ENCODE data around the gene MBOAT1.
"Not testable (repeated sequence)": the region's sequence is repeated elsewhere in the genome, so short reads cannot be mapped to it uniquely, and the experiment has no call there.

DNA sequence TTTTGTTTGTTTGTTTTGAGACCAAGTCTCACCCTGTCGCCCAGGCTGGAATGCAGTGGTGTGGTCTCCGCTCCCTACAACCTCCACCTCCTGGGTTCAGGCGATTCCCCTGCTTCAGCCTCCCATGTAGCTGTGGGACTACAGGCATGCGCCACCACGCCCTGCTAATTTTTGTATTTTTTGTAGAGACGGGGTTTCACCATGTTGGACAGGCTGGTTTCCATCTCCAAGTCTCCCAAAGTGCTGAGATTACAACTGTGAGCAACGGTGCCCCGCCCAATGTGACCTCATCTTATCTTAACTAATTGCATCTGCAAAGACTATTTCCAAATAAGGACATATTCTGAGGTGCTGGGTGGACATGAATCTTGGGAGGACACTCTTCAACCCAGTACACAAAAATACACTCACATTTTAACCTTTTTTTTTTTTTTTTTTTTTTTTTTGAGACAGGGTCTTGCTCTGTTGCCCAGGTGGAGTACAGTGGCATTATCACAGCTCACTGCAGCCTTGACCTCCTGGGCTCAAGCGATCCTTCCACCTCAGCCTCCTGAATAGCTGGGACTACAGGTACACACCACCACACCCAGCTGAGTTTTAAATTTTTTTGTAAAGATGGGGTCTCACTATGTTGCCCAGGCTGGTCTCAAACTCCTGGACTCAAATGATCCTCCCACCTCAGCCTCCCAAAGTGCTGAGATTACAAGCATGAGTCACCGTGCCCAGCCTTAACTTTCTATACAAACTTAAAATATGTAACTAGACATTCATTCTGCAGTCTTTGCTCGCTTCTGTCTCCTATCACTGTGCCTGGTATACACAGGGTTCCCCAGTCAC lies 72.9 kb downstream of the MBOAT1 start:
- TF ChIP-seq CTCF (conservative IDR thresholded peaks at IDR 0.05); EZH2 (IDR thresholded peaks at IDR 0.05; ENCODE audit: low read depth): not testable (repeated sequence)
